NCI-H748 (cell line): ENCODE data around the gene ING2.

Experiments
- DNase-seq: peaks from one replicate; lab custom pipeline; 2025; ENCODE audit not compliant: unreplicated experiment; lab: John Stamatoyannopoulos, UW

The ING2 gene

GRCh38 chr4:183499389-183499788 lies 5.5 kb upstream of the ING2 start:
- DNase-seq = peak; percentile 68

GRCh38 chr4:183499801-183500200 lies 5.1 kb upstream of the ING2 start:
- DNase-seq = no peak

DNA sequence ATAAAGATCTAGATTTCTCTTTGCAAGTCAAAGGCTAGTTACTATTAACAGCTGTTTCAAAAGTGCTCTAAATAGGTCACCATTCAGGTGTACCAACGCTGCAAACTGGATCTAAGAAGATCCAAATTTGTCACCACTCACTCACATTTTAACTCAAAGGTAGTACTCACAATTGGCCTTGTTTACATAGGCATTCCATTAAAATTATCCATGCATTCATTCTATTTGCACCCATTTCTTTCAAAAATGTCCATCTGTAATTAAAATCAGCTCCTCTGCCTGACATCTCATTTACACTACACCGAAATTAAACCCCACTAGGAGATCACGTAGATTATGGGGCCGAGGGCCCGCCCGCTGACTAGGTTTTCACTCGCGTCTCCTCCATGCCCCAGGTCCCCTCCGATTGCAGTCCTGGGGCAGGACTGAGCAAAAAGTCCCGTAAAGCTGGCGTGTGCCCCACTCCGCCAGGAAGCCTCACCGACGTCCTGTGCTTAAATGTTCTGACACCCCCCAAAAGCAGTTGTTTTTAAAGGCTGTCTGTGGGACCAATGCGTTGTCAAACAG lies 1.3 kb upstream of the ING2 start:
- peak; percentile 43 for DNase-seq

DNA sequence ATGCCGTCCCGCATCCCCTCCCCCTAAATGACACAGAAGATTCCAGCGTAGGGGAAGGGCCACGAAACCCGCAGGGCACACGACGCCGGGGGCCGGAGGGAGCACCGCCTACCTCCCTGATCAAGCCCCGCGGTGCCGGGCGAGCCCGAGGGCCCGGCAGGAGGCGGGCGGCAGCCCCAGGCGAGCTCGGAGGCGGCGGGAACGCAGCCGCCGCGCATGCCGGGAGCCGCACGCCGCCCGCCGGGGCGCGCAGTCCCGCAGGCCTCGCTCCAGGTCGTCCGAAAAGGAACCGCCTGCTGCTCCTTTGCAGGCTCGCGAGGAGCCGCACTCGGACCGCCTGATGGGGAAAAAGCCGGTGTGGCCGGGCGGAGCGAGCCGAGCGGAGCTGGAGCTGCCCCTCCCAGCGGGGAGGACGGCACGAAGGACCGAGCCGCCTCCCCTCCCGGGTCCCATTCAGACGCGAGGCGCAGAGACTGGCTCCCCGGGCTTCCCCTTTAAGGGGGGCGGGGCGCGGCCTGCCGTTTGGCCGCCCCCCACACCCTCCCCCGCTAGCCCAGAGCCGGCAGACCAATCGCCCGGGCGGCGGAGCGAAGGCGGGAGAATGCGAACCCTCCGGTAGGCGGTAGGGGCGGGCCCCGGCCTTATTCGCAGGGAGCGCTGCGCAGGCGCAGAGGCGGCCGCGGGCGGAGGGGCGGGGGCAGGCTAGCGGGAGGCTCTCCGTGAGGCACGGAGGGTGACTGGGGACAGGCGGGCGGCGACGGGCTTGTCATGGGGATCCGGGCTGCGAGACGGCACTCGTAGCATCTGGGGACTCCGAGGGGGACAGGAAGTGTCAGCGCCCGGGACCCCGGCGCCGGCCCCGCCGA lies 561 bp upstream of the ING2 start:
- peak; percentile 96 for DNase-seq

- peak; percentile 82 for DNase-seq
Measured at GRCh38 chr4:183505611-183506388, 942 bp downstream of the ING2 start.

GRCh38 chr4:183506389-183506735 lies 1.5 kb downstream of the ING2 start:
- DNase-seq = no peak

- no peak for DNase-seq
Measured at GRCh38 chr4:183507925-183508696, 3.3 kb downstream of the ING2 start.

DNA sequence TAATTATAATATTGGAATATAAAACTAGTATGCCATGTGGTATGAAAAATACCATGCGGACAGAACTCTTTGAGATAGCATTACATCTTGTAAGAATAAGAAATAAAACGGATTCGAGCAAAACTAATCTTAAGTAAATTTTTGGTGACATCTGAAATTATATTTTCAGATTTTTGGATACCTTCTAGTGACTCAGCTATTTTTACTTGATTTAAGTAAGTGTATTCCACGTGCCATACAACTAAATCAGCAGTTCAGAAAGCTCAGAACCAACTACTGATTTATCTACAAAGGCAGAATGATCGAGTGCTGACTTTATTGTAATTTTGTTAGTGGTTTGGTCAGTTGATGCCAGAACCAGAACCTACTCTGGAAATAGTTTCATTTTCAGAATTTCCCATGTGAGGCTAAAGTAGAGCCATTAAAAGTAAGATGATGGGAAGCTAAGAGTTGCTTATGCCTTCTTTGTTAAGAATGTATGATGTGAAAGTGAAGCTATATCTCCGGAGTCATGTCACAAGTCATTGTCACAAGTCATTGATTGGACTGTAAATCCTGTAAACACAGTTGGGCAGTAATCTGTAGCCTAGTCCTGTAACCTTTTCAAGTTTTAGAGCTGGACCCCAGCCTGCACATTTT lies 4.0 kb downstream of the ING2 start:
- DNase-seq = no peak

DNA sequence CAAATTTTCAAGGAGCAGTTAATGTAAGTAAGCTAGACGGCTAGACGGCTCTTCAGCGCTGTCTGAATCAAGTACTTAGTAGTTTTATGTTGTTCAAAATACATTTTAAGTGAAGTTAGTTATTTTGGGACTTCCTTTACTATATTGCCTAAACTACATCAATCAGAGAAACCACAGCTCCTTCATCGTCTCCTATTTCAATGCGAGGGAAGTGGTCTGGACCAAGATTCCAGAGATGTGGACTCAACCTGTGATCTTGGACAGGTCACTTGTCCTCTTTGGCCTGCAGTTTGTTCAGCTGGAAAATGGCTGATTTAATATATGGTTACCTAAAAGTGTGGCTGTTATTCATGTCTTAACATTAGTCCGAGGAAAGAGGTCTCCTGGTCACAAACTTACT lies 10.6 kb downstream of the ING2 start:
- no peak for DNase-seq

GRCh38 chr4:183517194-183517593 lies 12.3 kb downstream of the ING2 start:
- no peak for DNase-seq

DNA sequence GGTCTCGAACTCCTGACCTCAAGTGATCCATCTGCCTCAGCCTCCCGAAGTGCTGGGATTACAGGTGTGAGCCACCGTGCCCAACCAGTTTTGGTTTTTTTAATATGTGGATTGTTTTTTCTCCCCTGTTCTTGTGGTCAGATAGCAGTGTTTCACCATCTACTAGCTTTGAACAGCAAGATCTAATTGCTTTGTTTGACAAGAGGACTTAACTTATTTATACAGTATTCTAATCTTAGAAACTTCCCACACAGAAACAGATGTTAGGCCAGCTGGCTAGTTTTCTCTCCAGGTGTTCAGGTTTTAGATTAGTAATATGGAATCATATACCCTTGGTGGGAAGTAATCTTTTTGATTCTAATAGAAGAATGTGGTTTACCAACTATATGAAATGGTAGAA lies 12.9 kb downstream of the ING2 start:
- DNase-seq = no peak

GRCh38 chr4:183522821-183523220 lies 18.0 kb downstream of the ING2 start:
- DNase-seq = no peak

GRCh38 chr4:183527326-183527725 lies 22.5 kb downstream of the ING2 start:
- no peak for DNase-seq

DNA sequence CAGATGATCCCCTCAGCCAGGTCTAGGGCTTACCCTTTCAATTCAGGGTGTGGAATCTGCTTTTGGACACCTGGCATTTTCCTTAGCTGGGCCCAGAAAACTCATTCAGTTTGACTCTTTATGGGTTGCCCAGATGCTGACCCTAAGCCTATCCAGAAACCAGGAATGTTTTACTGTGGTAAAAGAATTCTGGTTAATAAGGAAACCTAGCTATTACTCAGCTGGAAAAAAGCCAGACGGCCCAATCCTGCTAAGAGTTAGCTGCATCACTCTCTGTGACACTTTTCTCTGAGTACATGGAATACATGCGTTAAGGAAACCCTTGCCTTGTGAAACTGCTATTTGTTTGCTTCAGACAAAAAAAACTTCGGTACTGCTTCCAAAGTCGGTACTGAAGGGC lies 28.0 kb downstream of the ING2 start:
- no peak for DNase-seq

DNA sequence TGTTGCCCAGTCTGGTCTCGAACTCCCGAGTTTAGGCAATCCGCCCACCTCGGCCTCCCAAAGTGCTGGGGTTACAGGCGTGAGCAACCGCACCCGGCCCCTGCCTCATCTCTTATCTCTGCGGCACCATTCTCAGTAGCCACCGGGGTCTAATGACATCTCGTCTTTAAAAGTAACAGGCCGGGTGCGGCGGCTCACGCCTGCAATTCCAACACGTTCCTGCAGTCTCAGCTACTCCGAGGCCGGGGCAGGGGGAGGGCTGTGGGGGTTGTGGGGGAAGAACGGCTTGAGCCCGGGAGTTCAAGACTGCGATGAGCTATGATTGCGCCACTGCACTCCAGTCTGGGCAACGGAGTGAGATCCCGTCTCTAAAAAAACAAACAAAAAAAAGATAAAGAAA lies 28.8 kb downstream of the ING2 start:
- DNase-seq = no peak

- DNase-seq = no peak
Measured at GRCh38 chr4:183540410-183541009, 35.7 kb downstream of the ING2 start.

DNA sequence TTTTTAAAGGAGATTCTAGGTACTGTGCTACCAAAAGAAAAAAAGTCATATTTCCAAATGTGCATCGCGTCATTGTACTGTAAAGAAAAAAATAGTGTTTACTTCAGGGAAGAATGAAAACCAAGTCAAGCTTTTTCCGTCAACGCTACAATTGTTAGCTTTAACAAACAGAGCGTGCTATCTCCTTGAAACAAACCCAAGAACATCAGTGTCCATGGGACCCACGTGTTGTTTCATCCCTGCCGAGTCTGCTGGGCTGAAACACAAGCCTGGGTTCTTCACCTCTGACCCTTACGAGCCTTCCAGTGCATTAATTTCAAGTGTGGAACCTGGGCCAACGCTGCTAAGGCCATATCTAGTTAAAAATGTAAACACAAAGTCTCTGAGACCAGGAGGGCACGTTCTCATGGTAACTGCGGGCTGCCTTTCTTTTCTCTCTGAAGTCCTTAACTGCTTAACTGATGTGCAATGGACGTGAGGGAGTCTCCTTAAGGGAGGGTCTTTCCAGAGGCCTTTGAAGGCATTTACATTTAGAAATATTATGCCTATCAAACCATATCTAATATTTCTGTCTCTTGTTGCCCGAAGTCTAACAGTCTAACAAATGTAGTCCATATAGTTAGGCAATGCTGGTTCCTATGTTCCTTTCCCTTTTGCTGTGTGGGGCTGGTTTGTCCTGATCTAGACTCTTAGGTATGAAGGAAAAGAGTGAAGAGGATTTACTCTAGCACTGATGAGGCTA lies 36.3 kb downstream of the ING2 start:
- DNase-seq = peak; percentile 52

DNA sequence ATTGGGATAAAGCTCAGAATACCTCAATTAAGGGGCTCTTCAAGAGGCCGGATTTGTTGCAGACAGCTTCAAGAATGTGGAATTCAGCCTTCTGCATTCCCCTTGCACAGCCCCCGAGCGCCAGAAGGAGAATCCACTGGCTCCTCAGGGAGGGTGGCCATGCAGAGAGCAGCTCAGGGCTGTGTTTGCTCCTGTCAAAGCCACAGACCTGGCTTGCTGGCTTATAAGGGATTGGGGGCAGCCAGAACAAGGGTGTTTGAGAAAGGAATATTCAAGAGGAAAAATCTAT lies 36.8 kb downstream of the ING2 start:
- DNase-seq = no peak

- no peak for DNase-seq
Measured at GRCh38 chr4:183543435-183543834, 38.6 kb downstream of the ING2 start.

DNA sequence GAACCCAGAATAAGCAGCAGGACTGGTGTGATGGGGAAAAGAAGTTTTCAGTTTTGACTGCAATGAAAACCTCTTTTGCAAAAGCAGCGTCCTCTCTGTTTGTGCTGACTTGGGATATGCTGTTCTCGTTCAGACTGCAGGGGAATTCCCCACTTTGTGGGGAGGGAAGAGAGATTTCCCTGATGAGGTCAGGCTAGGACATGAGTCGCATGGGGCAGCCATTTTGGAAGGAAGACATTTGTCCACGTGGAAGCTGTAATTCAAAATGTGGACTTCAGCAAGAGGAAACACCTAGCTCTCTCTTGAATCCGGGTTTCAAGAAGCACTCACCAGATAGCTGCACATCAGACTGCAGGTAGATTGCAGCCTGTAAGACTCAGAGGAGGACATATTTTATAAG lies 39.3 kb downstream of the ING2 start:
- no peak for DNase-seq
